Astrocyte (in vitro differentiated cells and primary cell): Measurements from ENCODE around the gene KIRREL3.

Experiments used
- CTCF ChIP-seq: IDR thresholded peaks from 2 replicates; pipeline ENCODE4 v1.5.1; 2011; ENCODE audit warnings: low read depth, mild to moderate bottlenecking, inconsistent platforms, low read length, moderate library complexity; ENCODE audit not compliant: insufficient read depth
- EZH2 ChIP-seq: IDR thresholded peaks from 2 replicates; pipeline ENCODE4 v1.6.1; 2012; ENCODE audit warnings: mild to moderate bottlenecking, low read length, inconsistent platforms; ENCODE audit not compliant: insufficient read depth

DNA sequence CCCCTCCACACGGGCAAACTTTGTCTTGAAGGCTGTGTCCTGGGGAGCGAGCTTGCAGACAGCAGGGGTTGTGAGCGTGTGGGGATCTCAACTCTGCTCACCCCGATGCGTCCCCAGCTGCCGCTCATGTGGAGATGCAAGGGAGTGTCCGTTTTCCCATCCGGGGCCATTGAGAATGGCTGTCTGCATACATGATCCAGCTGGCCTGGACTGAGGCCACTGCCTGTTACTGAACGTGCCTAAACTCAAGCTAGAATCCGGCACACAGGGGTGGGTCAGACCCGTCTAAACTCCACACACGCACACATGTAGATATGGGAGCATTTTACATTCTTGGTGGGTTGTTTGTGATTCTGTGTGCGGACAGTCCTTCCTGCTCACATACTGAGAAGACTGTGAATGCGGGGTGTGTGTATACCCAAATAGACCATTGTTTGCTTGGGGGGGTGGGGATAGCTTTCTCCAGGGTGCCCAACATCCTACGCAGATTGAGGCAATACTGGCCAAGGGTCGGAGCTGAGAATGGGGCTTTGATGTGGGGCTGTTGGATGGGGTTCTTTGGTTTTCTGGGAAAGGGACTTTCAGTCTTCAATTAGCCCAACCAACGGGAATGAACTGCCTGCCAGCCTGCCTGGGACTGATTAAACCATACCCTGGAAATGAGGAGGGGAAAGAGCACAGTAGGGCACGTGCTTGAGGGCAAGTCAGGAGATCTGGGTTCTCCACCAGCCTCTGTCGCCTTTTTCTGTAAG is 584.7 kb downstream of the KIRREL3 start:
- TF ChIP-seq CTCF, result no peak
- TF ChIP-seq EZH2, result no peak
